HUDEP-2 (cell line): ENCODE measurements around the gene C1QC.
"Not testable (repeated sequence)": the region's sequence is repeated elsewhere in the genome, so short reads cannot be mapped to it uniquely, and the experiment has no call there.

Experiments
- DNase-seq, 76 experiments: peaks; one replicate each; lab custom pipeline; 2025; ENCODE audit not compliant: unreplicated experiment in 76 of 76; lab: John Stamatoyannopoulos, UW

The C1QC gene

GRCh38 chr1:22645931-22646330 is 2.5 kb downstream of the C1QC start:
- DNase-seq, result no peak

- no peak for DNase-seq
These were observed 3.0 kb downstream of the C1QC start for GRCh38 chr1:22646384-22646783.

- DNase-seq, result no peak
These were observed 6.8 kb downstream of the C1QC start for GRCh38 chr1:22650089-22650693.

- no peak for DNase-seq
These were observed 8.8 kb downstream of the C1QC start for GRCh38 chr1:22651941-22652856.

- DNase-seq, result no peak
These were observed 9.5 kb downstream of the C1QC start, which contains the start of gene C1QB for GRCh38 chr1:22652881-22653316. Gene C1QB, plus strand, starts transcription at chr1:22653236. Its CDS starts 6,227 bp downstream, at chr1:22659463.

GRCh38 chr1:22654692-22655091 is 11.3 kb downstream of the C1QC start:
- DNase-seq, result no peak

GRCh38 chr1:22658385-22659163 is 15.1 kb downstream of the C1QC start:
- no peak for DNase-seq

GRCh38 chr1:22660716-22661241 is 17.3 kb downstream of the C1QC start:
- no peak for DNase-seq

- no peak for DNase-seq
These were observed 18.4 kb downstream of the C1QC start for GRCh38 chr1:22661880-22662279.

- DNase-seq, result no peak
These were observed 18.9 kb downstream of the C1QC start for GRCh38 chr1:22662318-22662717.

- DNase-seq, result no peak
These were observed 19.6 kb downstream of the C1QC start for GRCh38 chr1:22662986-22663408.

- DNase-seq, result no peak
These were observed 22.3 kb downstream of the C1QC start for GRCh38 chr1:22665752-22666151.

- no peak for DNase-seq
These were observed 23.0 kb downstream of the C1QC start for GRCh38 chr1:22666412-22666811.

GRCh38 chr1:22668840-22669239 is 25.4 kb downstream of the C1QC start:
- not testable (repeated sequence) for DNase-seq

GRCh38 chr1:22670352-22670975 is 27.0 kb downstream of the C1QC start:
- no peak for DNase-seq

GRCh38 chr1:22671999-22672398 is 28.6 kb downstream of the C1QC start:
- DNase-seq, result no peak

- DNase-seq, result peak in 20 of 76 experiments; percentile 1 to 35 (median 10)
These were observed 30.3 kb downstream of the C1QC start for GRCh38 chr1:22673486-22674409.

- DNase-seq, result no peak
These were observed 30.9 kb downstream of the C1QC start for GRCh38 chr1:22674410-22674749.

GRCh38 chr1:22676151-22676550 is 32.7 kb downstream of the C1QC start:
- not testable (repeated sequence) for DNase-seq
